ENCODE measurements around the gene ZNF626. TPM values are rescaled to one million over a fixed set of nuclear protein-coding genes. Genes with fewer than 3 reads are reported as not detected.
"Not testable (repeated sequence)": the region's sequence is repeated elsewhere in the genome, so short reads cannot be mapped to it uniquely, and the experiment has no call there.

ZNF626 gene
- total RNA-seq (16.4 TPM), polyA plus RNA-seq (ENCODE audit: insufficient read depth in 1 of 8, insufficient read length in 8 of 8, low replicate concordance in 1 of 8) (10 to 100 TPM; 11.2 to 18.1 (median 13.2) TPM)
- long read RNA-seq, donor 1, partial matches to known transcripts: 0 of 4 reads
- long read RNA-seq, donor 1, other reads (novel, unspliced or antisense): 0 of 4 reads
- long read RNA-seq, donor 2, partial matches to known transcripts: 0 of 1 reads
- long read RNA-seq, donor 2, other reads (novel, unspliced or antisense): 0 of 1 reads
- long read RNA-seq, donor 3, transcript ZNF626-201 (4 exons, 1,123 nt): major isoform, 8 of 8 reads
- long read RNA-seq, donor 3, partial matches to known transcripts: 0 of 8 reads
- long read RNA-seq, donor 3, other reads (novel, unspliced or antisense): 0 of 8 reads
- long read RNA-seq, donor 4, full-length matches to known transcripts: 5 of 5 reads
- long read RNA-seq, donor 4, partial matches to known transcripts: 0 of 5 reads
- long read RNA-seq, donor 4, other reads (novel, unspliced or antisense): 0 of 5 reads
- long read RNA-seq, donor 5, full-length matches to known transcripts: 18 of 18 reads
- long read RNA-seq, donor 5, partial matches to known transcripts: 0 of 18 reads
- long read RNA-seq, donor 5, other reads (novel, unspliced or antisense): 0 of 18 reads
- long read RNA-seq, donor 6, transcript ZNF626-201 (4 exons, 1,123 nt): major isoform, 12 of 13 reads
- long read RNA-seq, donor 6, partial matches to known transcripts: 0 of 13 reads
- long read RNA-seq, donor 6, other reads (novel, unspliced or antisense): 0 of 13 reads
- long read RNA-seq, donor 7, full-length matches to known transcripts: 8 of 8 reads
- long read RNA-seq, donor 7, partial matches to known transcripts: 0 of 8 reads
- long read RNA-seq, donor 7, other reads (novel, unspliced or antisense): 0 of 8 reads
- long read RNA-seq, donor 8, transcript ZNF626-201 (4 exons, 1,123 nt): major isoform, 11 of 16 reads
- long read RNA-seq, donor 8, partial matches to known transcripts: 5 of 16 reads
- long read RNA-seq, donor 8, other reads (novel, unspliced or antisense): 0 of 16 reads
- long read RNA-seq, donor 9, full-length matches to known transcripts: 4 of 4 reads
- long read RNA-seq, donor 9, partial matches to known transcripts: 0 of 4 reads
- long read RNA-seq, donor 9, other reads (novel, unspliced or antisense): 0 of 4 reads
- long read RNA-seq, donor 10, full-length matches to known transcripts: 19 of 19 reads
- long read RNA-seq, donor 10, partial matches to known transcripts: 0 of 19 reads
- long read RNA-seq, donor 10, other reads (novel, unspliced or antisense): 0 of 19 reads
- long read RNA-seq, donor 11, transcript ZNF626-201 (4 exons, 1,123 nt): major isoform, 9 of 9 reads
- long read RNA-seq, donor 11, partial matches to known transcripts: 0 of 9 reads
- long read RNA-seq, donor 11, other reads (novel, unspliced or antisense): 0 of 9 reads

DNA sequence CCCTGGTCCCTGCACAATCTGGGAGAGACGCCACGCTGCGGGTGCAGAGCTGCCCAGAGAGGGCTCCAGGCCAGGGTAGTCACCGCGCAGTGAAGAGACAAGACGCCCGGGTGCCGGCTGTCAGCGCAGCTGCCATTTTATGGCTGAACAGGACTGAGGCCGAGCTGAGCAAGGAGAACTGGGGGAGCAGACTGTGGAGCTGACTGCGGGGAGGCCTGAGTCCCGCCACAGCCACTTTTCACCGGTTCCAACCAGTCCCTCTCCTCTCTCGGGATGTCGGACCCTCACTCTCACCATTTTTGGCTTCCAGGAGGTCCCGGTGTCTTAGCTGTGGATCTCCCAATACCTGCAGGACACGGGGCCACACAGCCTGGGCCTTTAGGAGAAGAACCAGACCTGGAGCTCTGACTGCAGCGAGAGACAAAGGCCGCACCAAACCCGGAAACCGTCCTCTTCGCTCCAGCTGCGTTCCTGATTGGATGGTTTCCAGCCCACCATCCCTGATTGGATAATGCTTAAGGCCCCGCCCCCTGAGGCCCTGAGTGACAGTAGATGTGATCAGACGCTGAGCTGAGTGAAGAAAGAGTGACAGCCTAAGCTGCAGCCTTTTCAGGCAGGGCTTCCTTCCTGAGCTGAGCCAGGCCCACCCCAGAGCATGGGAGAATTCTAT is at the start of gene ZNF626:
TSS of gene ZNF626 (minus strand) at position 422 of the 670 bp plus-strand sequence. CDS start at position 297, 125 bp downstream.
- 0% methylated on average over 24 of the region's 25 CpGs for WGBS (ENCODE audit: insufficient coverage)
- no peaks in the 10 kb centered on the region for H3K27me3 ChIP-seq (ENCODE audit: control insufficient read depth, insufficient read depth, low read length)
- H3K27ac ChIP-seq (ENCODE audit: low read length): peak within 1 kb of the TSS; percentile 97
- peak; percentile 100 for DNase-seq
- peaks cover 26% of the 10 kb centered on the region for H3K9me3 ChIP-seq (replicated peaks; ENCODE audit: control insufficient read depth, low read depth, low read length)
- peaks cover 4% of the 10 kb centered on the region for H3K4me1 ChIP-seq (ENCODE audit: control insufficient read depth, insufficient read depth, low read length)
- peak within 1 kb of the TSS; percentile 59 for H3K4me3 ChIP-seq (ENCODE audit: low read length)
- H3K36me3 ChIP-seq (ENCODE audit: control insufficient read depth, insufficient read depth, low read length): peaks cover 29% of the 10 kb centered on the region

GRCh38 chr19:20669263-20669662 is 7.9 kb upstream of the ZNF626 start:
- Histone ChIP-seq H3K9me3 (replicated peaks; ENCODE audit: control insufficient read depth, low read depth, low read length) (no peaks in the 10 kb centered on the region), H3K4me3 (ENCODE audit: low read length) (no peak overlapping the region), H3K27me3 (ENCODE audit: control insufficient read depth, insufficient read depth, low read length) (no peaks in the 10 kb centered on the region), H3K4me1 (ENCODE audit: control insufficient read depth, insufficient read depth, low read length) (no peaks in the 10 kb centered on the region), H3K36me3 (ENCODE audit: control insufficient read depth, insufficient read depth, low read length) (no peaks in the 10 kb centered on the region), H3K27ac (ENCODE audit: low read length) (no peak overlapping the region)
- 66% methylated on average over 6 of the region's 9 CpGs for WGBS (ENCODE audit: insufficient coverage)
- peak; percentile 54 for DNase-seq

- Histone ChIP-seq H3K36me3 (ENCODE audit: control insufficient read depth, insufficient read depth, low read length) (no peaks in the 10 kb centered on the region), H3K27ac (ENCODE audit: low read length) (no peak overlapping the region), H3K9me3 (replicated peaks; ENCODE audit: control insufficient read depth, low read depth, low read length) (no peaks in the 10 kb centered on the region), H3K4me1 (ENCODE audit: control insufficient read depth, insufficient read depth, low read length) (no peaks in the 10 kb centered on the region), H3K4me3 (ENCODE audit: low read length) (no peak overlapping the region), H3K27me3 (ENCODE audit: control insufficient read depth, insufficient read depth, low read length) (no peaks in the 10 kb centered on the region)
- DNase-seq: no peak
- WGBS (ENCODE audit: insufficient coverage): no CpG with 5 or more reads among the region's 4 CpGs
Observed at GRCh38 chr19:20667281-20667680, 5.9 kb upstream of the ZNF626 start.

DNA sequence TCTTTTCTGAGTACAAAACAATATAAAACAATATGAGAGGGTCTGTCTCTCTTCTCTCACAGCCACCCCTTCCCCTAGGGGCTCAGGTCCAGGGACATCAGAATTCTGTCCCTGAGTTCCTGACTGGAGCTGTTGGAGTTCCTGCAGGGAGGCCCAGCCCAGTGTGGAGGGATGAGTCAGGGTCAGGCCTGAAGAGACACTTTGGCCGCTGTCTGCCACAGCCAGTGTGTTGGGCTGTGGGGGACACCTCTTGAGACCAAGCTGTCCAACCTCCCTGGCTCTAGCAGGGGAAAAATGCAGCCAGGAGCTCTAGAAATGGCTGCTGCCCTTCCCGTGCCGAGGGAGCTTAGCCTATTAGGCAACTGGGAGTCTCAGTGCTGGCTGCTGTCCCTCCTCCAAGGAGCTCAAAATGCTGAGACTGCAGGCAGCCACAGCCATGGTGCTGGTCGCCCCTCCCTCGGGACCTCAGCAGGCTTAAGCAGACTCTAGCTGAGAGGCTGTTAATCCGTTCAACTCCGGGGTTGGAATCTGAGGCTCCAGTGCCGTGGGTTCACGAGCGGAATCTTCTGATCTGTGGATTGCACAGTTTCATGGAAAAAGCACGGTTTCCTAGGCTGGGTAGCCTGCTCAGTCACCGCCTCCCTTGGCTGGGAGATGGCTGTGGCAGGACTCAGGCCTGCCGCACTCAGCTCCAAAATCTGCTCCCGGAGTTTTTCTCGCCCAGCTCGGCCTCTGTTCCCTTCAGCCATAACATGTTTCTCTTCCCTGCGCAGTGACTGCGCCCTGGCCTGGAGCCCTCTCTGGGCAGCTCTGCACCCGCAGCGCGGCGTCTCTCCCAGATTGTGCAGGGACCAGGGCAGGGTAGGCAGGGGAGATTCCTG is 3.8 kb upstream of the ZNF626 start:
- peak; percentile 58 for DNase-seq
- H3K4me1 ChIP-seq (ENCODE audit: control insufficient read depth, insufficient read depth, low read length): peaks cover 4% of the 10 kb centered on the region
- H3K27ac ChIP-seq (ENCODE audit: low read length): no peak overlapping the region
- H3K9me3 ChIP-seq (replicated peaks; ENCODE audit: control insufficient read depth, low read depth, low read length): no peaks in the 10 kb centered on the region
- H3K4me3 ChIP-seq (ENCODE audit: low read length): no peak overlapping the region
- 40% methylated on average over 20 of the region's 22 CpGs for WGBS (ENCODE audit: insufficient coverage)
- no peaks in the 10 kb centered on the region for H3K36me3 ChIP-seq (ENCODE audit: control insufficient read depth, insufficient read depth, low read length)
- H3K27me3 ChIP-seq (ENCODE audit: control insufficient read depth, insufficient read depth, low read length): no peaks in the 10 kb centered on the region

- not testable (repeated sequence) for H3K27me3 ChIP-seq (ENCODE audit: control insufficient read depth, insufficient read depth, low read length); H3K4me1 ChIP-seq (ENCODE audit: control insufficient read depth, insufficient read depth, low read length); DNase-seq; H3K4me3 ChIP-seq (ENCODE audit: low read length); H3K36me3 ChIP-seq (ENCODE audit: control insufficient read depth, insufficient read depth, low read length); H3K27ac ChIP-seq (ENCODE audit: low read length); H3K9me3 ChIP-seq (replicated peaks; ENCODE audit: control insufficient read depth, low read depth, low read length)
- WGBS (ENCODE audit: insufficient coverage): 50% methylated on average over 4 of the region's 10 CpGs
Observed at GRCh38 chr19:20664475-20664874, 3.1 kb upstream of the ZNF626 start.

GRCh38 chr19:20662421-20663105 is 1.2 kb upstream of the ZNF626 start:
- WGBS (ENCODE audit: insufficient coverage): 84% methylated on average over 3 of the region's 7 CpGs
- no peaks in the 10 kb centered on the region for H3K27me3 ChIP-seq (ENCODE audit: control insufficient read depth, insufficient read depth, low read length)
- H3K4me3 ChIP-seq (ENCODE audit: low read length): no peak overlapping the region
- no peak overlapping the region for H3K27ac ChIP-seq (ENCODE audit: low read length)
- H3K4me1 ChIP-seq (ENCODE audit: control insufficient read depth, insufficient read depth, low read length): peaks cover 4% of the 10 kb centered on the region
- H3K36me3 ChIP-seq (ENCODE audit: control insufficient read depth, insufficient read depth, low read length): peaks cover 21% of the 10 kb centered on the region
- peak; percentile 49 for DNase-seq
- H3K9me3 ChIP-seq (replicated peaks; ENCODE audit: control insufficient read depth, low read depth, low read length): peaks cover 18% of the 10 kb centered on the region

DNA sequence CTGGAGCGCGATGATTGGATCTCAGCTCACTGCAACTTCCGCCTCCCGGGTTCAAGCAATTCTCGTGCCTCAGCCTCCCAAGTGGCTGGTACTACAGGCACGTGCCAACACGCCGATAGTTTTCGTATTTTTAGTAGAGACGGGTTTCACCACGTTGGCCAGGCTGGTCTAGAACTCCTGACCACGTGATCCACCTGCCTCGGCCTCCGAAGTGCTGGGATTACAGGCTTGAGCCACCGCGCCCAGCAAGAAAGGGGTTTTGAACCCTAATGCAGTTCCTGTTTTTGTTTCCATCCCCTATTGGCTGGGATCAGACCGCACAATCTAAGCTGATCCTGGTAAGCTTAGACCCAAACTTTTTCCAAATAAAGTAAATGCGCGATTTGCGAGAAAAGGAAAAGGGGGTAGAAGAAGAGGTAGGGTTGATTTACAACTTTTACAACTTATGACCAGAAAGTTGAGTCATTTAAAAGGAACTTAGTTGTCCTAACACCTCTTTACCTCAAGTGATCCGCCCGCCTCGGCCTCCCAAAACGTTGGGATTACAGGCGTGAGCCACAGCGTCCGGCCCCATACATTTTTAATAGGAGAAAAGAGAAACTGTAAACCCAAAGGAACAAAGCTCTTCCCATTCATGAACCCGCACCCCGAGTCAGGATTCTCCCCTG is 764 bp downstream of the ZNF626 start:
- Histone ChIP-seq H3K27me3 (ENCODE audit: control insufficient read depth, insufficient read depth, low read length) (no peaks in the 10 kb centered on the region), H3K4me3 (ENCODE audit: low read length) (peak overlapping the region; percentile 59), H3K36me3 (ENCODE audit: control insufficient read depth, insufficient read depth, low read length) (peaks cover 29% of the 10 kb centered on the region), H3K4me1 (ENCODE audit: control insufficient read depth, insufficient read depth, low read length) (peaks cover 4% of the 10 kb centered on the region), H3K9me3 (replicated peaks; ENCODE audit: control insufficient read depth, low read depth, low read length) (peaks cover 28% of the 10 kb centered on the region), H3K27ac (ENCODE audit: low read length) (peak overlapping the region; percentile 97)
- 36% methylated on average over 16 of the region's 29 CpGs for WGBS (ENCODE audit: insufficient coverage)
- peak; percentile 17 for DNase-seq

DNA sequence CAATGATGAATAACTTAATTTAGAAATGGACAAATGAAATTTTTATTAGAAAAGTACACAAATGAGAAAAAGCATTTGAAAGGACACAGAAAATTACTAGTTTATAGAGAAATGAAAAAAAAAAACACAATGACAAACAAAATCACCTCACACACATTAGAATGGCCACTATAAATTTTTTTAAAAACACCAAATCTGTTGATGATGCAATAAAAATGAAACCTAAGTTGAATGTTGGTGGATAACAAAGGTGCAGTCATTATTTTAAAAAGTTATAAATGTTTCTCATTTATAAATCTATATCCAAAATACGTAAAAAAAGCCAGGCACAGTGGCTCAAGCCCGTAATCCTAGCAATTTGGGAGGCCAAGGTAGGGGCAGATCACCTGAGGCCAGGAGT is 20.8 kb downstream of the ZNF626 start:
- Histone ChIP-seq H3K9me3 (replicated peaks; ENCODE audit: control insufficient read depth, low read depth, low read length) (peaks cover 46% of the 10 kb centered on the region), H3K27me3 (ENCODE audit: control insufficient read depth, insufficient read depth, low read length) (no peaks in the 10 kb centered on the region), H3K27ac (ENCODE audit: low read length) (no peak overlapping the region), H3K36me3 (ENCODE audit: control insufficient read depth, insufficient read depth, low read length) (peaks cover 37% of the 10 kb centered on the region), H3K4me3 (ENCODE audit: low read length) (no peak overlapping the region), H3K4me1 (ENCODE audit: control insufficient read depth, insufficient read depth, low read length) (no peaks in the 10 kb centered on the region)
- WGBS (ENCODE audit: insufficient coverage): no CpG with 5 or more reads among the region's 2 CpGs
- no peak for DNase-seq
